IPS-NIHi11 (cell line): Measurements from ENCODE around the gene HIC2.
"Not testable (repeated sequence)": the region's sequence is repeated elsewhere in the genome, so short reads cannot be mapped to it uniquely, and the experiment has no call there.

Experiments used
- DNase-seq: peaks from one replicate; pipeline ENCODE4 v3.0.0; 2012; ENCODE audit warnings: mixed read lengths, low spot score

Gene HIC2

GRCh38 chr22:21490556-21490955 lies 73.4 kb downstream of the HIC2 start:
- not testable (repeated sequence) for DNase-seq

DNA sequence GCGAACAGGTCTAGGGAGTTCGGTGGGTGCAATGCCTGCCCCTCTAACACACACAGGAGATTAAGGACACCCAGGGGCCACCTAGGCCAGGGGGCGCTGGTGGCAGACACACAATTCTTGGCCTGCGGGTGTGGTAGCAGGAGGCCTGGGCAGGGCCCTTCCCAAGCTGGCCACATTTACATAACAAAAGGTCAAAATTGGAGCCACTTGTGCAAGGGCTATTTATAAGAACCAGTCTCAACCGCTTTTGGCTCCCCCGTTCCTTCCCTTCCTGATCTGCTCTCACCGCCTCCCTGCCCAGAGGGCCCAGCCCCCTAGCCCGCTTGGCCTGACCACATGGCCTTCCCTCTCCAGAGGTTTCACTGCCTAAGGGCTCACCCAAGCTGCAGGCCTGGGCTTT lies 75.1 kb downstream of the HIC2 start:
- DNase-seq = not testable (repeated sequence)

DNA sequence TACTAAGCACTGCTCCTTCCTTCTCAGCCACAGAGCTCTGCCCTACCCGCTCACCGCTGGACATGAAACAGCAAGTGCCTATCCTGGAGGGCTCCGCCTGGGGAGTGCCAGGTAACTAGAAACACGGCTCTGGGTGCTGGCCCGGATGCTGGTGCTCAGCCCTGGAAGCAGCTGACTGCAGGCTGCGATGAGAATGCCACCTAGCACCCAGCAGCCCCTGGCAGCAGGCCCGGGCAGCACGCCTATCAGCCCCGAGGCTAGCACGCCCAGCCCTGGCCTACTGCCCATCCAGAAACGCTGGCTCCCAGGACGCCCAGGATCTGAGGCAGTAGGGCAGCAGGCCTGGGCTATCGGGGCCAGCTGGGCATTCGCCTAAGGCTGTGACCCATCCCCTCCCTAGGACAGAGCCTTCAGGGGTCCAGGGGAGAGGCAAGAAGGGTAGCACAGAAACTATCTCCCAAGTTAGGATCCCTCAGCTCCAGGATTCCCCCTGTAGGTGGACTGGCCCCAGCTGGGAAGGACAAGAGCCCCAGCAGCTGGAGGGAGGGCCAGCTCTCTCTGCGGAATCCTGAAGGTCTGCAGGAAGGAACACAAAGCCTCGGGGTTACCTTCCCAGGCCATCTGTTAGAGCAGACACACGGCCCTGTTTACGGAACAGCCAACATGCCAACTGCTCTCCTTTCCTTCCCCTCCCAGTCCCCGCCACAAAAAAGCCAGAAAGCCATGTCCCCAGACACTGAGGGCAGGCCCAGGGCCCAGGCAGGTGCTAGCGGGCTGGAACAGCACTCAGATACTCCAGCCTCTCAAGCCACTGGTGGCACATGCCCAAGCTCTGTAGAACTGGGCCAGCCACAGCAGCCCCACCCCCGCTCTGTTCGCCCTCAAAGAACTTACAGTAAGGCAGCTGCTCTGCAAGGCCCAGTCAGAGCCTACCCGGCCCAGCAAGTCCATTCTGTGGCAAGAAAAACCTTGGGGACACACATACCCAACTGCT lies 76.9 kb downstream of the HIC2 start:
- DNase-seq = not testable (repeated sequence)

GRCh38 chr22:21497984-21498383 lies 80.8 kb downstream of the HIC2 start:
- not testable (repeated sequence) for DNase-seq

GRCh38 chr22:21498489-21498888 lies 81.3 kb downstream of the HIC2 start:
- not testable (repeated sequence) for DNase-seq

GRCh38 chr22:21499623-21500506 lies 82.7 kb downstream of the HIC2 start:
- DNase-seq = not testable (repeated sequence)
